Neutrophil (primary cell): ENCODE measurements around the gene COPS2.
A peak's percentile ranks its signal among the peaks of the same experiment; 100 is the strongest.

Experiments used
- H3K27ac ChIP-seq: fragments of 200-600 bp; sonication (generic); 2 replicates; pipeline ENCODE4 v1.5.1; 2016; ENCODE audit warnings: mild to moderate bottlenecking, moderate library complexity
- H3K27me3 ChIP-seq: fragments of 200-600 bp; sonication (generic); 2 replicates; pipeline ENCODE4 v1.6.0; 2016; ENCODE audit warnings: mild to moderate bottlenecking
- H3K36me3 ChIP-seq: fragments of 200-600 bp; sonication (generic); 2 replicates; pipeline ENCODE4 v1.5.1; 2017
- H3K4me1 ChIP-seq, 2 experiments: fragments of 200-600 bp in 1 of 2; sonication (generic) in 1 of 2; 1 replicate in 1 of 2; 2 replicates in 1 of 2; pipeline versions ENCODE4 v1.5.1 to v1.6.1; 2013 to 2016; ENCODE audit warnings: low read depth in 1 of 2, low read length in 1 of 2, mild to moderate bottlenecking in 1 of 2, moderate library complexity in 1 of 2; ENCODE audit not compliant: control insufficient read depth in 1 of 2, insufficient read depth in 1 of 2
- H3K4me3 ChIP-seq, 2 experiments: fragments of 200-600 bp in 1 of 2; sonication (generic) in 1 of 2; 1 replicate in 1 of 2; 2 replicates in 1 of 2; pipeline ENCODE4 v1.5.1; 2013 to 2016; ENCODE audit warnings: low read depth in 1 of 2, low read length in 1 of 2, mild to moderate bottlenecking in 1 of 2, moderate library complexity in 1 of 2
- H3K9me3 ChIP-seq: fragments of 200-600 bp; sonication (generic); 2 replicates; pipeline ENCODE4 v1.5.1; 2016
- CTCF ChIP-seq: fragments of 200-600 bp; sonication (generic); IDR thresholded peaks from 2 replicates; pipeline ENCODE4 v1.5.1; 2016; ENCODE audit warnings: antibody characterized with exemption

The COPS2 gene

GRCh38 chr15:49154799-49155109, 645 bp downstream of the COPS2 start:
- Histone ChIP-seq H3K36me3 (no peaks in the 10 kb centered on the region), H3K27me3 (no peaks in the 10 kb centered on the region), H3K27ac (peak overlapping the region; percentile 84), H3K4me1 (peaks cover 34 to 39% of the 10 kb centered on the region in 2 experiments), H3K4me3 (peak overlapping the region; percentile 88 to 94), H3K9me3 (no peaks in the 10 kb centered on the region)
- no peak for TF ChIP-seq CTCF

GRCh38 chr15:49154359-49154758, 1.0 kb downstream of the COPS2 start:
- Histone ChIP-seq H3K9me3 (no peaks in the 10 kb centered on the region), H3K36me3 (no peaks in the 10 kb centered on the region), H3K4me3 (peak overlapping the region; percentile 88 to 94), H3K4me1 (peaks cover 38 to 43% of the 10 kb centered on the region in 2 experiments), H3K27ac (peak overlapping the region; percentile 84), H3K27me3 (no peaks in the 10 kb centered on the region)
- TF ChIP-seq CTCF: no peak

DNA sequence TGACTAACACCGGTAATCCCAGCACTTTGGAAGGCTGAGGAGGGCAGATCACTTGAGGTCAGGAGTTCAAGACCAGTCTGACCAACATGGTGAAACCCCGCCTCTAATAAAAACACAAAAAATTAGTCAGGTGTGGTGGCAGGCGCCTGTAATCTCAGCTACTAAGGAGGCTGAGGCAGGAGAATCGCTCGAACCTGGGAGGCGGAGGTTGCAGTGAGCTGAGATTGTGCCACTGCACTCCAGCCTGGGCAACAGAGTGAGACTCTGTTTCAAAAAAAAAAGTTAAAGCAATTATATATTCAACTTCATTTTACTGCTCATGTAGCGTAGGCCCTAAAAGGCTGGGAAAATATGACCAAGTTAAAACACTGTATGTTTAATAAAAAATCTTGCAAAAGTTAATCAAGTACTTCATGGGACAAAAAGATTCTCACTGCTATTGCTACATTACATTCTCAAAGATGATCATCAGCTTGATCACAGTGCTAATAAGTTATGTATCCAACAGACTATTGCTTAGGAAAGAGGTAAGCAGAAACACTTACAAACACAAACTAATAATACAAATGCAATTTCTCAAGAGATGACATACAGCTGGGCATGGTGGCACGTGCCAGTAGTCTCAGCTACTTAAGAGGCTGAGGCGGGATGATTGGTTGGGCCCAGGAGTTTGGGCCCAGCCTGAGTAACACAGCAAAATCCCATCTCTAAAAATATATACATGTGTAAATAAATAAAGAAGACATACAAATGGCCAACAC, 2.7 kb downstream of the COPS2 start:
- Histone ChIP-seq H3K4me3 (no peak overlapping the region), H3K4me1 (peaks cover 54 to 59% of the 10 kb centered on the region in 2 experiments), H3K27ac (no peak overlapping the region), H3K9me3 (no peaks in the 10 kb centered on the region), H3K27me3 (no peaks in the 10 kb centered on the region), H3K36me3 (no peaks in the 10 kb centered on the region)
- TF ChIP-seq CTCF: no peak

- Histone ChIP-seq H3K27ac (no peak overlapping the region), H3K4me1 (peaks cover 52 to 63% of the 10 kb centered on the region in 2 experiments), H3K9me3 (no peaks in the 10 kb centered on the region), H3K4me3 (no peak overlapping the region), H3K36me3 (no peaks in the 10 kb centered on the region), H3K27me3 (no peaks in the 10 kb centered on the region)
- no peak for TF ChIP-seq CTCF
Observed at GRCh38 chr15:49151831-49152230, 3.6 kb downstream of the COPS2 start.

DNA sequence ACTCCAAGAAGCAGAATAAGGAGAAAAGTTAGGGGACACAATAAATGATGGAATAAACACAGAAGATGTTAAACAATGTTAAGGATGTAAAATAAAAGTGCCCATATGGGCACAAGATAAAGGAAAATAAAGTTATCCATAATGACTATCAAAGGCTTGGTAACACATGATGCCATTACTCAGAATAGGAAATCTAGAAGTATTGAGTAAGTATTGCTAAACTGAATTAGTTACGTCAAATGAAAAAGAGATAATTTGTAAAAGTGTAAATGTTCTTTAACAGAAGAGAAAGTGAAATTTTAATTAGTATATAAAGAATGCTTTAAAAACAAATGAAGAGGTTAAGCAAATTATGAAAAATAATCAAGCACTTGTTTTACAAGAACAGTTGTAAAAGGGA, 6.7 kb downstream of the COPS2 start:
- Histone ChIP-seq H3K4me3 (no peak overlapping the region), H3K27ac (peak overlapping the region; percentile 56), H3K9me3 (no peaks in the 10 kb centered on the region), H3K4me1 (peaks cover 26 to 36% of the 10 kb centered on the region in 2 experiments), H3K27me3 (no peaks in the 10 kb centered on the region), H3K36me3 (peaks cover 3% of the 10 kb centered on the region)
- TF ChIP-seq CTCF: no peak
